Measurements from ENCODE around the gene OLFML3. TPM values are rescaled to one million over a fixed set of nuclear protein-coding genes. Genes with fewer than 3 reads are reported as not detected.
"Not testable (repeated sequence)": the region's sequence is repeated elsewhere in the genome, so short reads cannot be mapped to it uniquely, and the experiment has no call there.

OLFML3 gene
- total RNA-seq, 1 experiment from 2014 or later: not detected

DNA sequence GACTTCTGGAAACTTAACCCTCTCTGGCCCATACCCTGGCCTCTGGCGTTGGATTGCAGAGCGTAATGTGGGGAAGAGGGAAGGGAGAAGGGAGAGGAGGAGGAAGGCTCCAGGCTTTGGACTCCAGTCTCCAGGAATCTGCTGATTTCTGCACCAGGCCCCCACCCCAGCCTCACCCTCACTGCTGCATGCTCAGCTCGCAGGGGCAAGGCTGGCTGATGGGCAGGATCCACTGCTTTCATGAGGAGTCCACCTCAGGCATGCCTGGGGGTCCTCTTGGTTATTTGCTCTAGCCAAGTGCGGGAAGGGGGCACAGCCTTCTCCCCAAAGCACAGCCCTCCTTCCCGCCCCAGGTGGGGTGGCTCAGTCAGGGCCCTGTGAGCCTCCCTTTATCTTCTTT lies 3.7 kb downstream of the OLFML3 start:
- no peak for DNase-seq (ENCODE audit: low read depth, low spot score)
- in situ Hi-C loops (cut with HindIII; ENCODE audit: low pct_unique_long_range_greater_than_20kb, low sequenced_read_pairs): no loop called here

DNA sequence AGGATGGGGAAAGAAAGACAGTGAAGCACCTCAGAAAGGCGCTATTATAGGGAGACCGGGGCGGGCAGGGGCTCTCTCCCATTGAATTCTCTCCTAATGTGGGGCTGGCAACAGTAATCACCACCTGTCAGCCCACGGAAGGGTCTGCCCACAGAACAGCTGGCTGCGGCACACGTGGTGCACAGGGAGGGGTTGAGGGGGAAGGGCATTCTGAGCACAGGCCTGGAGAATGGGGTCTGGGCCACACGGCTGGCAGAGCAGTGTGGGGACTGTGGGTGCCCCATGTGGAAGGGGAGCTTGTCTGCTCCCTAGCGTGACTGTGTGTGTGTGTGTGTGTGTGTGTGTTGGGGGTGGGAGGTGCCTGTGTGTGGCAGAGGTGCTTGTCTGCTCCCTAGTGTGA lies 4.1 kb downstream of the OLFML3 start:
- in situ Hi-C loops (cut with HindIII; ENCODE audit: low pct_unique_long_range_greater_than_20kb, low sequenced_read_pairs): no loop called here
- no peak for DNase-seq (ENCODE audit: low read depth, low spot score)

DNA sequence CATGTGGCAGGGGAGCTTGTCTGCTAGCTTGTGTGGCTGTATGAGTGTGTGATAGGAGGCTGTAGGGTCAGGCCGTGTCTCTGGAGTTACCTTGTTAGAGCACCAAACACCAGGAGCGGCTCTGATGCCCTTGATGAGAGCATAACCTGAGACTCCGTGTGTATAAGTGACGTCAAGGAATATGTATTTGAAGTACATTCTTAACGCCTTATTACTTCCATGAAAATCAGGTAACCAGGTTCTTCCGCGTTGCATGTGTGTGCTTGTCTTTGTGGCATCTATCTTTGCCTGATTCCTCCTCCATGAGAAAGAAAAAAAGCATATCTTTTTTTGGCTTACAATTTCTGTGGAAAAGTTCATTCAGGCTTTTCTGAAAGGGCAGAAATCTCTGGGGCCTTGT lies 4.6 kb downstream of the OLFML3 start:
- in situ Hi-C loops (cut with HindIII; ENCODE audit: low pct_unique_long_range_greater_than_20kb, low sequenced_read_pairs): no loop called here
- DNase-seq (ENCODE audit: low read depth, low spot score): no peak

DNA sequence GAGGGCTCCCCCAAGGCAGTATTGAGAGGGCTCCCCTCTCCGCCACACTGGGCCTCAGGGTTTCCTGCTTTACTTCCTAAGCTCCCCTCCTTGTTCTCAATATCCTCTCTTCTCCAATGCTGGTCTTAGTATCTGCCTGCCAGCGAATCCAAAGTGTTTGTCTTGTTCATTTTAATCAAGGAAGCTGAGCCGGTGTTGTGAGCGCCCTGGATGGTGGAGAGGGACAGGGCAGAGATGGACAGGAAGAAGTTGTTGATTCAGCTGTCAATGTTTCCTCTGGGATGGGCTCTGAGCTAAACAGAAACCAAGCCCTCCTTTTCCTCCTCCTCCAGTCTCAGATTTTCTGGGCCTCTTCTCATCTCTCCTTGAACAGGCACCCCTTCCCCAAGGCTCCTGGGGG lies 5.4 kb downstream of the OLFML3 start:
- in situ Hi-C loops (cut with HindIII; ENCODE audit: low pct_unique_long_range_greater_than_20kb, low sequenced_read_pairs): no loop called here
- no peak for DNase-seq (ENCODE audit: low read depth, low spot score)

DNA sequence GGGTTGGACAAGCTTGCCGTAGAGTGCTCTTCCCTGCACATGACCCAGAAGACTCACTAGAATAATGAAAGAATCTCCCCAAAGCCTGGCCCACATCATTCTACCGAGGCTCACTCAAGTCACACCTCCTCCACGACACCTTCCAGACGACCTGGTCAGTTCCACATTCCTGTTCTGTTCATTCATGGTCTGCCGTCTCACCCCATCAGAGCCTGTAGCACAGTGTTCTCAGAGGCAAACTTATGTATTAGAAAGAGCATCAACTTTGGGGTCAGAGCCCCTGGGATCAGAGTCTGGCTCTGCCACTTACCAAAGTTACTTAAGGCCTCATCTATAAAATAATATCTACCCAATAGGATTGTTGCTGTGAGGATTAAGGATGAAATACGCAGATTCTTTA lies 7.5 kb downstream of the OLFML3 start:
- no peak for DNase-seq (ENCODE audit: low read depth, low spot score)
- in situ Hi-C loops (cut with HindIII; ENCODE audit: low pct_unique_long_range_greater_than_20kb, low sequenced_read_pairs): no loop called here

DNA sequence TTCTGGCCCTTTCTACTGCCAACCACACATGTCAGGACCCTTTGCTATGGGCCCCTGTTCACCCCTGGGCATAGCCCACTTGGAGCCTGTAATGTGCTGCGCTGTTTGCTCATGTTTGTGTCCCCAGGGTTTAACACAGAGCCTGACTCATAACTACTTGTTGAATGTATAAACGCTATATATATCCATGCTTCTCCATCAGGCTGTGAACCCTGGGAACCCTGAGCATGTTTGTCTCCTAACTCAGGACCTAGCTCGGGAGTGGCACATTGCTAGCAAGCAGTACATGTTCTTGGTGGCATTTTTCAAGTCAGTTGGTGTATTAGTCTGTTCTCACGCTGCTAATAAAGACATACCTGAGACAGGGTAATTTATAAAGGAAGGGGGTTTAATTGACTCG lies 8.0 kb downstream of the OLFML3 start:
- in situ Hi-C loops (cut with HindIII; ENCODE audit: low pct_unique_long_range_greater_than_20kb, low sequenced_read_pairs): no loop called here
- DNase-seq (ENCODE audit: low read depth, low spot score): no peak

DNA sequence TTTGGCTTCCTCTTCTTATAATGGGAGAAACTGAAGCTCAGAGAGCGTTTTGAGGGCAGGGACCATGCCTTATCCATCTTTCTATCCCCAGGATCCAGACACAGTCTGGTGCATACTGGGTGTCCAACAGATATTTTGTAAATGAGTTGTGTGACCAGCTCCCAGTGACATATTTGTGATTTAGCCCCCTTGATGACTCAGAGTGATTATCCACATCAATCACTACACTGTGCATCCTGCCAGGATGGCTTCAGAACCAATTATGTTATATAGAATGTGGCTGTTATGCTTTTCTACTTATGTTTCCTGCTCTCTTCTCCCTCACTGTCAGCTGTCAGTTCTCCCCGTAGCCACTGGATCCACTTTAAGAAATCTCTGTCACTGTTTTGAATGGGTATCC lies 11.3 kb downstream of the OLFML3 start:
- in situ Hi-C loops (cut with HindIII; ENCODE audit: low pct_unique_long_range_greater_than_20kb, low sequenced_read_pairs): no loop called here
- DNase-seq (ENCODE audit: low read depth, low spot score): no peak

DNA sequence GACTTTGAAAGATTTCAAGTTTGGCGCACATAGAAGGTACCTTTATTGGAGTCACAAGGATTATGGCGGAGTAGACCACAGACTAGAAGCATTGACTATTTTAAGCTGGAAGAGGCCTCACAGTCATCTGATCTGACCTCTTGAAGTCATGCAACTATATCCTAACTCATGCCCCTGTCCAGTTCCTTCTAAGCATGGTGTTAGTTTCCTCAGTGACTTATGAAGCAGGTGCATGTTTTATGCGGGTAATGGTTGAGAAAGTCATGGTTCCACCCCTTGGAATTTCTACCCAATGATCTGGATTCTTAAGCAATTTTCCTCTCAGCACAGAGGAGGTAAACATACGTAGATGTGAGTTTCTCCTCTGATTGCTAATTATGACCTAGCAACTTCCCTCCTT lies 11.7 kb downstream of the OLFML3 start:
- in situ Hi-C loops (cut with HindIII; ENCODE audit: low pct_unique_long_range_greater_than_20kb, low sequenced_read_pairs): no loop called here

DNA sequence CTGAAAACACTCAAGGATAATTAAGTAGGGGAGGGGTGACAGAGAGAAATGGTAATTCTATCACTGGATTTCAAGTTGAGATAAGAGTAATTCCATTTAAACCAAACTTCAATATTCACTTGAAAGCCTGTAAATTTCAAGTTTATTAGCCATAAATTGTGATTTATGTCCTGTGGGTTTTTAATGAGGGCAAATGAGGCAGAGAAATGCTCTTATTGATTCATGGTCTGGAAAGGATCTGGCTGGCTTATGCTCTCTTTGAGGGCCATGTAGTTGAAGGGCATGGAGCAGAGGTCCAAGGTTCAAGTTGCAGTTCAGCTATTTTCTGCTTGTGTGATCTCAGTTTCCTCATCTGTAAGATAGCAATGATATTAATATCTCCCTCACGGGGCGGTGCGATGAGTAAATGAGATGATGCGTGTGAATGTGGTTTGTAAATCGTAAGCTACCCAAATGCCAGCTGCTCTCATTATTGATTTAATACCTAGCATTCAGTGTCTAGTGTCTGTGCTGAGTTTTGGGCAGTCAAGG lies 12.3 kb downstream of the OLFML3 start:
- no peak for DNase-seq (ENCODE audit: low read depth, low spot score)
- in situ Hi-C loops (cut with HindIII; ENCODE audit: low pct_unique_long_range_greater_than_20kb, low sequenced_read_pairs): no loop called here

More for the DNA sequence above, 11.7 kb downstream of the OLFML3 start:
- DNase-seq (ENCODE audit: low read depth, low spot score): peak; percentile 36

DNA sequence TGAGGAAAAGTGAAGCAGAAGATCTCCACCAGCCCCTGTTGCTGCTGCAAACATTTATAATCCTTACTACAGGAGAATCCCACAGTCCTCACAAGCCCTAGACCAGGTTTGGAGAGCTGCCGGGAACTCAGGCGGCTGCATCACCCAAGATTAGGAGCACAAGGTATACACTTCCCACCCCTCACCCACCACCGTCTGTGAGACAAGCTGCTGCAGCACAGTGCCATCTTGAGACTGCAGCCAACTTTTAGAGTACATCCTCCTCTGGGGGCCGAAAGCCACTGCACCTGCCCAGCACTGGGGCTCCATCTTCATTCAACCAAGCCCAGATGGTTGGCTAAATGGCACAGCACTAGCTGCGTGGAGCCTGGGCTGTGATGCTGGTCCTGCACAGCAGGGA lies 13.8 kb downstream of the OLFML3 start:
- no peak for DNase-seq (ENCODE audit: low read depth, low spot score)
- in situ Hi-C loops (cut with HindIII; ENCODE audit: low pct_unique_long_range_greater_than_20kb, low sequenced_read_pairs): no loop called here

DNA sequence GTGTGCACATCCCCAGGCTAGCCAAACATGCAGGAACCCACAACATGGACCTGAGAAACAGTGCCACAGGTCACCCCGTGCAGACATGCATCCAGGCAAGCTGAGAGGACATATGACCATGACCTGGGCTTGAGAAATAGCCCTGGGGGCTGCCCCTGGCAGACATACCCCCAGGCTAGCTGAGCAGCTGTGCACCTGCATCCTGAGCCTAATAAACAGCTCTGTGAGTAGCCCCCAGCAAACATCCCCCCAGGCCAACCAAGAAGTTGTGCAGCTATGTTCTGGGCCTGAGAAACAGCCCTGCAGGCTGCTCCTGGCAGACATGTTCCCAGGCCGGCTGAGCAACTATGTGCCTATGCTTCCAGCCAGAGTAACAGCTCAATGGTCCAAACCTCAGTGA lies 14.5 kb downstream of the OLFML3 start:
- in situ Hi-C loops (cut with HindIII; ENCODE audit: low pct_unique_long_range_greater_than_20kb, low sequenced_read_pairs): no loop called here
- no peak for DNase-seq (ENCODE audit: low read depth, low spot score)

DNA sequence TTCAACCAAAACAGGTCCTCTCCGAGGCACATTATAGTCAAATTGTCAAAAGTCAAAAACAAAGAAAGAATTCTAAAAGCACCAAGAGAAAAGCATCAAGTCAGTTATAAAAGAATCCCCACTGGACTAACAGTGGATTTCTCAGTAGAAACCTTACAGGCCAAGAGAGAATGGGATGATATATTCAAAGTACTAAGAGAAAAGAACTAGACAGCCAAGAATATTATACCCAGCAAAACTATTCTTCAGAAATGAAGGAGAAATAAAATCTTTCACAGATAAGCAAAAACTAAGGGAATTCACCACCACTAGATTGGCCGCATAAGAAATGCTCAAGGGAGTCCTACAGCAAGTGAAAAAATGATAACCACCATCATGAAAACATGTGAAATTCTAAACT lies 16.1 kb downstream of the OLFML3 start:
- in situ Hi-C loops (cut with HindIII; ENCODE audit: low pct_unique_long_range_greater_than_20kb, low sequenced_read_pairs): no loop called here
- DNase-seq (ENCODE audit: low read depth, low spot score): no peak

DNA sequence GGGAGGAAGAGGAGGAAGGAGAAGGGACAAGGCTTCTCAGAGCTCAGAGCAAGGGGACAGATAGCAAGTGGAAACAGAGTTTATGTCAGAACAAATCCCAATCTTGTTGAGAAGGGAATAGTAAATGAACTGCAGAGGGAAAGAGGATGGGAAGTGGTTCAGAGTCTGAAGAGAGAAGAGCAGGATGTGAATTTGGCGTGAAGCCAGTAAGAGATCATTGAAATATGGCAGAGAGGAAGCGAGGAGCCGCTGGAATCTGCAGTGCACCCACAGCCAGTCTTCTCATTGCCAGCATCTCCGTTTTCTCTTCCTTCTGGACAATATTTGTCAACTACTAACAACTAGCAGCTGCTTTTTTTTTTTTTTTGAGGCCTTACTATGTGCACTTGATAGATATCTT lies 19.1 kb downstream of the OLFML3 start:
- in situ Hi-C loops (cut with HindIII; ENCODE audit: low pct_unique_long_range_greater_than_20kb, low sequenced_read_pairs): no loop called here
- peak; percentile 15 for DNase-seq (ENCODE audit: low read depth, low spot score)

DNA sequence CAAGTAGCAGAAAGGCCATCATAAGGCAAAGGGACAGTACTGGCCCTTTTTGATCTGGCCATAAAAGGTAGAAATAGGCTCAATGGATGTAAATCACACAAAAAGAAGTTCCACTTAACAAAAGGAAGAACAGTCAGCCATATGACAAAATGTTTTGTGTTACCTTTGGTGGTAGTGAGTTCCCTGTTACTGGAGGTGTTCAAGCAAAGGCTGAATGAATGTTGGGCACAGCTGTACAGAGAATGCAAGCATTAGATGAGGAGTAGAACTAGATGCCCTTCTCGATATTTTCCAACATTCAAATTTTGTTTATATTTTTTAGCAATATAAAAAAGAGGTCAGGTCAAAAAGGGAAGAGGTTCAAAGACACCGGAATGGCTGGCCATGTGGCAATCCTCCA lies 20.0 kb downstream of the OLFML3 start:
- DNase-seq (ENCODE audit: low read depth, low spot score): no peak
- in situ Hi-C loops (cut with HindIII; ENCODE audit: low pct_unique_long_range_greater_than_20kb, low sequenced_read_pairs): no loop called here

DNA sequence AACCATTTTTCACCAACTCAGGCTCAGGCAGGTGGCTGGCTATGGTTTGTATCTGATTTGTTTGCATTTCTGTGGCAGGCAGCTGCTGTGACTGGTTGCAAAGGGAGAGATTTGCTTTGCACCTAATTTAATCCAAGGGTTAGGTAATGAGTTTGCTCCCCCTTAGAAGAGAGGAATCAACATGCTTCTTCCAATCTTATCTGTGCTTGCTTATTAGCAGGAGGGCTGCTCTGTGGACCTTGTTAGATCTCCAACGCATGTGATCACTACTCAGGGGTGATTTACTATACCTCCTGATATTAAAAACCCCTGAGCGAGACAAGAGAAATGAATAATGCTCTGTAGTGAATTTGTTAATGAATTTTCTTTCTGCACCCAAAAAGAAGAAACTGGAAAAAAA lies 20.5 kb downstream of the OLFML3 start:
- in situ Hi-C loops (cut with HindIII; ENCODE audit: low pct_unique_long_range_greater_than_20kb, low sequenced_read_pairs): no loop called here
- no peak for DNase-seq (ENCODE audit: low read depth, low spot score)

DNA sequence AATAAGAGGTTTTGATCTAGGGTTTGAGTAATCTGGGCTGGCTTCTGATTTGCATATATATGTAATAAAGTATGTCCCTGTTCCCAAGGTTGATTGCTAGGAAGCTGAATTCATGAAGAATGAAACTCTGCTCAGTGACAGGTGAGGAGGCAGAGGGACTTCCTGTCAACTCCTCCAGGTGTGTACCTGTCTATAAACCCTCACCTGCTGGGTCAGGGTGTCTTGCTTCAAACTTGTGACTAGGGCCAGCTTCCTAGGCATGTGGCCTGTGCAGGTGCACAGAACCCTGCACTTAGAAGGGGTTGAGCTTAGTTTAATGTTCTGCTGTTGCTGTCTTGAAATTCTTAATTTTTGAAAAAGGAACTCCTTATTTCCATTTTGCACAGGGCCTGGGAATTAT lies 21.1 kb downstream of the OLFML3 start:
- DNase-seq (ENCODE audit: low read depth, low spot score): no peak
- in situ Hi-C loops (cut with HindIII; ENCODE audit: low pct_unique_long_range_greater_than_20kb, low sequenced_read_pairs): no loop called here

DNA sequence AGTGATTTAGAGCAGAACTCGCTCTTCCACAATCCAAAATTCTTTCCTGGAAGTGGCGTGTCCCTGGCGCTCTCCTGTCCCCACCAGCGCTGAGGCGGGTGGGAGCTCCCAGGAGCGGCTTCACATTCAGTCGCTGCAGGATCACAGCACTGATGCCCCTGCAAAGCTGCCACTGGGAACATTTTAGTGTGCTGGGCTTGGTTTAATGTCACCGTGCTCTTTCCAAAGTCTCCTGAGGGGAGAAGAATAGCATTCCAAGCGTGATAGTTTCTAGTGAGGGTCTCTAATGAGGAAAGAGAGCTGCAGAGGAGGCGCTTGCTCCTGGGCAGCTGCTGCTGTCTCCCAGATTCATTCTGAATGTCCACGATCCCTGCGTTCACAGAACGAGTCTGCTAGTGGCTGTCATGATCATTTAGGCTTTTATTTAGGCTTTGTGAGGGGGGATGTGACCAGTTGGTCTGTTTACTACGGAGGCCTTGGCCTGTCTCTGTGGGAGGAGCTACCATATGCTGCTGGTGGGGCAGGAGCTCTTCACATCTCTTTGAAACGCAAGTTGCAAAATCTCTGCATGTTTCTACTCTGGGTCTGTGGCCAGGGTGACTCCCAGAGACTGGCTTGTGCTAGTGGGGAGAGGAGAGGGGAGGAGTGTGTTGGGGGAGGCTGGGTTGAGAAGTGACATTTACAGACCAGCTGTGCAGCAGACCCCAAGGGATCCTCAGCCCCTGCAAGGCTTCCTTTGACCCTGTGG lies 23.4 kb downstream of the OLFML3 start:
- in situ Hi-C loops (cut with HindIII; ENCODE audit: low pct_unique_long_range_greater_than_20kb, low sequenced_read_pairs): no loop called here
- no peak for DNase-seq (ENCODE audit: low read depth, low spot score)

DNA sequence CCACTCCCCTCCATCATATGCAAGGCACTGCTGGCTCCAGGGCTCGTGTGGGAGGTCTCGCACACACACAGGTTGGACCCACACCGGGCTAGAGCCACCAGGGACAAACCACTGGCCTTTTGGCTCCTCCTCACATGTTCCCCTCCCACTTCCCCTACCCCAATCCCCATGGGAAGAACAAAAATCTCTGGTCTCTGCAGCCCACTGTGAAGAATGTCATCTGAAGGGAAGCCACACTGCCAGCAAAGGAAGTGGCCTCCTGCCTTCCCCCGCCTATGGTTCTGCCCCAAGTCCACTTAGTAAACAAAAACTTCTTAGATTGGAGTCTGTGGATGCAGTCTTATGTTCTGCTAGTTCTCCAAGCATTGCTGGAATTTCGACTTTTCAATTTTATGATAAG lies 24.2 kb downstream of the OLFML3 start:
- DNase-seq (ENCODE audit: low read depth, low spot score): no peak
- in situ Hi-C loops (cut with HindIII; ENCODE audit: low pct_unique_long_range_greater_than_20kb, low sequenced_read_pairs): no loop called here

DNA sequence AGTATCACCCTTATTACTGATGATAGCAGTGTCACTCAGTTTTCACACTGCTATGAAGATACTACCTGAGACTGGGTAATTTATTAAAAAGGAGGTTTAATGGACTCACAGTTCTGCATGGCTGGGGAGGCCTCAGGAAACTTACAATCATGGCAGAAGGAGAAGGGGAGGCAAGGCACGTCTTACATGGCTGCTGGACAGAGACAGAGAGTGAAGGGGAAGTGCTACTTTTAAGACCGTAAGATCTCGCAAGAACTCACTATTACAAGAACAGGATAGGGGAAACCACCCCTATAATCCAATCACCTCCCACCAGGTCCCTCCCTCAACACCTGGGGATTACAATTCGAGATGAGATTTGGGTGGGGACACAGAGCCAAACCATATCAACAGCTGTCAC lies 27.6 kb downstream of the OLFML3 start:
- DNase-seq (ENCODE audit: low read depth, low spot score); in situ Hi-C loops (cut with HindIII; ENCODE audit: low pct_unique_long_range_greater_than_20kb, low sequenced_read_pairs): not testable (repeated sequence)

DNA sequence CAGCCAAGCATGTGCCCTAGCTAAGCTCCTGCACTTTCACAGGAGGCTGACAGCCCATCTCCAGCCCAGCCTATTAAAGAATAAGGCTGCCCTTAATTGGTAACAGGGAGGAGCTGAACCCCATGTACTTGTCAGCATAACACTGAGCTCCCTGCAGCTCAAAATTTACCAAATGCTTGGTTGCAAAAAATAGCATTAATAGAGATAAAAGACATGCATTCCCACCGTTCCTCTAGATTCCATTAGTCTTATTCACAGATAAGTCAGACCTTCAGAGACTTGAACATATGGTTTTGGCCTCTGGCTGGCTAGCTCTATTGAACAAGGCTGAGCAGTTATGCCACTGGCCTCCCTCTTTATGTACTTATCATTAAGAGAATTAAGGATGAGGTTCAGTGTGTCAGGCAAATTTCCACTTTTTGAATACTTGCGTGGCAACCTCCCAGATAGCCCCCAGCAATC lies 29.2 kb downstream of the OLFML3 start:
- no peak for DNase-seq (ENCODE audit: low read depth, low spot score)
- in situ Hi-C loops (cut with HindIII; ENCODE audit: low pct_unique_long_range_greater_than_20kb, low sequenced_read_pairs): no loop called here

All from SK-MEL-5 (cell line).